ENCODE results near the gene TVP23A. TPM values are rescaled to one million over a fixed set of nuclear protein-coding genes. Genes with fewer than 3 reads are reported as not detected.
A peak's percentile ranks its signal among the peaks of the same experiment; 100 is the strongest.

Gene TVP23A
- total and polyA plus RNA-seq, 8 donors = 0.47 to 8.4 (median 6.7) TPM

DNA sequence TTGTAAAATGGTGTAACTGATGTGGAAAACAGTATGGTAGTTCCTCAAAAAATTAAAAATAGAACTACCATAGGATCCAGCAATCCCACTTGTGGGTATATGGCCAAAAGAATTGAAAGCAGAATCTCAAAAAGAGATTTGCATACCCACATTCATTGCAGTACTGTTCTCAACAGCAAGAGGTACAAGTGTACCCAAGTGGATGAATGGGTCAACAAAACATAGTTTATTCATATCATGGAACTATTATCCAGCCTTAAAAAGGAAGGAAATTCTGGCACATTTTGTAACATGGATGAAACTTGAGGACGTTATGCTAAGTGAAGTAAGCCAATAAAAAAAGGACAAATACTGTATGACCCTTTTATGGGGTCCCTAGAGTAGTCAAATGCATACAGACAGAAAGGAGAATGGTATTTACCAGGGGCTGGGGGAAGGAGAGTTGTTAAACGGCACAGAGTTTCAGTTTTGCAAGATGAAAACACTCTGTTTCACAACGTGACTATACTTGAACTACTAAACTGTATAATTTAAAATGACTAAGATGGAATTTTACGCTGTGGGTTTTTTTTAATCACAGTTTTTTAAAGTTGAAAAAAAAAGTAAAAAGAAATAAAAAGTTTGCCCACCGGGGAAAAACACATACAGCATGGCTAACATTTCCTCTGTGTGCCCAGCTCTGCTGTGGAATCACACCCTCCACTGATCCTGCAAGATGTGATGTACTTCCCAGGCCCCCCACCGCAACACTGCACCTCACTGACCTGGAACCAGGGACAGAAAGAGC is 6.1 kb downstream of the TVP23A start:
- TF ChIP-seq, protein P1, sequence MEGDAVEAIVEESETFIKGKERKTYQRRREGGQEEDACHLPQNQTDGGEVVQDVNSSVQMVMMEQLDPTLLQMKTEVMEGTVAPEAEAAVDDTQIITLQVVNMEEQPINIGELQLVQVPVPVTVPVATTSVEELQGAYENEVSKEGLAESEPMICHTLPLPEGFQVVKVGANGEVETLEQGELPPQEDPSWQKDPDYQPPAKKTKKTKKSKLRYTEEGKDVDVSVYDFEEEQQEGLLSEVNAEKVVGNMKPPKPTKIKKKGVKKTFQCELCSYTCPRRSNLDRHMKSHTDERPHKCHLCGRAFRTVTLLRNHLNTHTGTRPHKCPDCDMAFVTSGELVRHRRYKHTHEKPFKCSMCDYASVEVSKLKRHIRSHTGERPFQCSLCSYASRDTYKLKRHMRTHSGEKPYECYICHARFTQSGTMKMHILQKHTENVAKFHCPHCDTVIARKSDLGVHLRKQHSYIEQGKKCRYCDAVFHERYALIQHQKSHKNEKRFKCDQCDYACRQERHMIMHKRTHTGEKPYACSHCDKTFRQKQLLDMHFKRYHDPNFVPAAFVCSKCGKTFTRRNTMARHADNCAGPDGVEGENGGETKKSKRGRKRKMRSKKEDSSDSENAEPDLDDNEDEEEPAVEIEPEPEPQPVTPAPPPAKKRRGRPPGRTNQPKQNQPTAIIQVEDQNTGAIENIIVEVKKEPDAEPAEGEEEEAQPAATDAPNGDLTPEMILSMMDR (IDR thresholded peaks at IDR 0.05) = no peak
- no peaks in the 10 kb centered on the region for H3K27me3 ChIP-seq
- intact Hi-C loops (cut with DNase I) = no loop called here
- peak; percentile 42 for ATAC-seq
- no peak overlapping the region for H3K4me3 ChIP-seq
- no peak for DNase-seq
- no peaks in the 10 kb centered on the region for H3K36me3 ChIP-seq
- peaks cover 0 to 8% of the 10 kb centered on the region in 2 donors for H3K4me1 ChIP-seq
- H3K9me3 ChIP-seq = no peaks in the 10 kb centered on the region
- H3K27ac ChIP-seq = no peak overlapping the region

DNA sequence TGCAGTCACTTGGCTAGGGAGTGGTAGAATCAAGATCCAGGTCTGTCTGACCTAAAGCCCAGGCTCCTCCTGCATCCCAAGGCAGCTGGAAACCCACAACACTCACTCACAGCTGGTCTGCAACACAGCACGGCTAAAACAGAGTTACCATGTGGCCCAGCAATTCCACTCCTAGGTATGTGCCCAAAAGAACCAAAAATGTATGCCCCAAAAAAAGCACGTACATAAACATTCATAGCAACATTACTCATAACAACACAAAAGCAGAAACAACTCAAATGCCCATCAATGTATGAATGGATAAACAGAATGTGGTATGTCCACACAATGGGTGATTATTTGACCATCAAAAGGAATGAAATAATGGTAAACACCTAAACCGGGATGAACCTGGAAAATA is 8.9 kb downstream of the TVP23A start:
- H3K36me3 ChIP-seq = no peaks in the 10 kb centered on the region
- TF ChIP-seq, protein P1 (IDR thresholded peaks at IDR 0.05) = no peak
- ATAC-seq (no peak), DNase-seq (no peak)
- no peaks in the 10 kb centered on the region for H3K27me3 ChIP-seq
- no peaks in the 10 kb centered on the region for H3K9me3 ChIP-seq
- H3K27ac ChIP-seq = no peak overlapping the region
- H3K4me3 ChIP-seq = no peak overlapping the region
- H3K4me1 ChIP-seq = peaks cover 0 to 16% of the 10 kb centered on the region in 2 donors
- intact Hi-C loops (cut with DNase I) = no loop called here

DNA sequence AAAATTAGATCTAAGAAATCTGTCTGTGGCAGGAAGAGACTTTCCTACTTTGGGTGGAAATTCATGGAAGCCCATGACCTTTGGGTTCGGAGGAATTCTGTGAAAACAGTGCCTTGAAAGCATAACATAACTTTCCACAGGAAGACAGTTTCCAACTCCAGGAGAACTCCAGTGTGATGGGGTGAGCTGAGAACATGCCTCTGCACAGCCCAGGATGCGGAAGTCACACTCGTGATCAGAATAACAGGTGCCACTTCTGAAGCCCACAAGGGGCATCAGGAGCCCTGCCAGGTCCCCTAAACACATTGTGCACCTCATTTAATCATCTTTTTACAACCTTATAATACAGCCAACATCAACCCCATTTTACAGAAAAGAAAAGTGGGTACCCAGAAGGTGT is 9.7 kb downstream of the TVP23A start:
- intact Hi-C loops (cut with DNase I) = no loop called here
- no peaks in the 10 kb centered on the region for H3K36me3 ChIP-seq
- no peak for ATAC-seq
- H3K9me3 ChIP-seq = no peaks in the 10 kb centered on the region
- no peak overlapping the region for H3K4me3 ChIP-seq
- H3K27me3 ChIP-seq = no peaks in the 10 kb centered on the region
- TF ChIP-seq, protein P1 (IDR thresholded peaks at IDR 0.05) = no peak
- DNase-seq = no peak
- peaks cover 0 to 16% of the 10 kb centered on the region in 2 donors for H3K4me1 ChIP-seq
- H3K27ac ChIP-seq = no peak overlapping the region

DNA sequence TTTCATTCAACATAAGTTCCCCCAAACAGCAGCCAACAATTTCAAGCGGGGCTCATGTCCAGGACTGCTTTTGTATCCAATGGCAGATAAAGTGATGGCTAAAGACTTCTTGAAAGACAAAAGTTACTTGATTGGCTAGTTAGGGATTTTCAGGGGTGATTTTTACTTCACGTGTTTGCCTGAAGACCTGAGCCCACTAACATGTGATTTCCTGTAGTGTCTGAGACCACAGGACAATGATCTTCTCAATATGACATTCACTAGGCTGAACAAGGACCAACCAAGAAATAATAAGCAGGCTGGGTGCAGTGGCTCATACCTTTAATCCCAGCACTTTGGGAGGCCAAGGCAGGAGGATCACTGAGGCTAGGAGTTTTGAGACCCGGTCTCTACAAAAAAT is 10.4 kb downstream of the TVP23A start:
- H3K9me3 ChIP-seq = no peaks in the 10 kb centered on the region
- H3K4me1 ChIP-seq = peaks cover 0 to 16% of the 10 kb centered on the region in 2 donors
- H3K4me3 ChIP-seq = no peak overlapping the region
- TF ChIP-seq, protein P1 (IDR thresholded peaks at IDR 0.05) = no peak
- no peak for DNase-seq
- no peak overlapping the region for H3K27ac ChIP-seq
- ATAC-seq = no peak
- intact Hi-C loops (cut with DNase I) = no loop called here
- H3K27me3 ChIP-seq = no peaks in the 10 kb centered on the region
- H3K36me3 ChIP-seq = no peaks in the 10 kb centered on the region

DNA sequence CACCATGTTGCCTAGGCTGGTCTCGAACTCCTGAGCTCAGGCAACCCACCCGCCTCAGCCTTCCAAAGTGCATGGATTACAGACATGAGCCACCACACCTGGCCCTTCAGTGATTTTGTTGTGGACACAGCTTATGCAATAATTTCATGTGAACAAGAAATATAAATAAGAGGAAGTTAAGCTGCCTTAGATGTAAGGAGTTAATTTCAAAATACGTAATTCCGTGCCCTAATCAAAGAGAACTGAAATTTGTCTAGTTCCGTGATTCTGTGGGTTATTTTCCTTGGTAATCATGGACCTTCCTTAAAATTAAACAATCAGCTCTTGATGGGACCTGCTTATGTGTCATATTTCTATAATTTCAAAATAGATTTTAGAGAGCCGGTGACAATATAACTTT is 11.9 kb downstream of the TVP23A start:
- Histone ChIP-seq H3K4me1 (peaks cover 0 to 8% of the 10 kb centered on the region in 2 donors), H3K4me3 (no peak overlapping the region), H3K36me3 (no peaks in the 10 kb centered on the region), H3K27me3 (no peaks in the 10 kb centered on the region), H3K9me3 (no peaks in the 10 kb centered on the region), H3K27ac (no peak overlapping the region)
- DNase-seq (no peak), ATAC-seq (no peak)
- TF ChIP-seq, protein P1 (IDR thresholded peaks at IDR 0.05) = no peak
- intact Hi-C loops (cut with DNase I) = no loop called here

Data from left lung (tissue), 10 donors.